GM12878 (cell line): Measurements from ENCODE around the gene PIGX. TPM values are rescaled to one million over a fixed set of nuclear protein-coding genes. Genes with fewer than 3 reads are reported as not detected.

ENCODE experiments used
- ATAC-seq: fragments of 200-7000 bp; cut with Tn5 transposase; 3 replicates; pipeline ENCODE4 v1.9.1; 2020; ENCODE audit warnings: mild to moderate bottlenecking, moderate library complexity
- BruUV-seq: library from RNA; stranded (reverse); fragments of 400-500 nt; replicated peaks from 2 replicates; lab custom pipeline; 2021; lab: Mats Ljungman, UMichigan
- CTCF ChIA-PET: fragments of 300-600 bp; sonication (Branson Sonifier 250); formaldehyde crosslinking; extraction: SDS; loops from one replicate; lab custom pipeline; 2021; ENCODE audit warnings: inconsistent platforms; lab: Yijun Ruan, JAX
- POLR2A ChIA-PET: fragments of 350-600 bp; formaldehyde crosslinking; extraction: SDS; loops from one replicate; lab custom pipeline; 2021; ENCODE audit warnings: inconsistent platforms; lab: Charles Lee
- RAD21 ChIA-PET: fragments of 300-600 bp; sonication (Branson Sonifier 250); formaldehyde crosslinking; loops from one replicate; lab custom pipeline; 2023; ENCODE audit warnings: antibody characterized with exemption; ENCODE audit not compliant: unreplicated experiment; lab: Charles Lee
- SMC1A ChIA-PET: fragments of 300-600 bp; sonication (Branson Sonifier 250); formaldehyde crosslinking; loops from one replicate; lab custom pipeline; 2023; ENCODE audit not compliant: unreplicated experiment, uncharacterized antibody; lab: Charles Lee
- DNase-seq: peaks from one replicate; pipeline ENCODE4 v3.0.0-alpha.2; 2011; ENCODE audit warnings: low read depth, low spot score
- FAIRE-seq: peaks from 3 replicates; lab custom pipeline; 2011; peaks lifted over from hg19 to GRCh38; lab: Jason Lieb, UNC
- H2AFZ ChIP-seq: 2 replicates; pipeline ENCODE4 v1.6.0; 2011; ENCODE audit warnings: low read depth, low read length, control low read depth; ENCODE audit not compliant: control insufficient read depth
- H3K27ac ChIP-seq: 2 replicates; pipeline ENCODE4 v1.5.1; 2011; ENCODE audit warnings: control low read depth; ENCODE audit not compliant: control insufficient read depth, insufficient read depth
- H3K27me3 ChIP-seq, 2 experiments: replicated peaks in 1 of 2; 2 replicates each; pipeline versions ENCODE4 v1.6.0 to v1.6.1; 2011; ENCODE audit warnings: low read length in 1 of 2; ENCODE audit not compliant: control insufficient read depth in 2 of 2, insufficient read depth in 2 of 2
- H3K36me3 ChIP-seq, 2 experiments: 2 replicates each; pipeline ENCODE4 v1.5.1; 2011; ENCODE audit warnings: low read length in 1 of 2; ENCODE audit not compliant: control insufficient read depth in 2 of 2, insufficient read depth in 2 of 2
- H3K4me1 ChIP-seq: 2 replicates; pipeline ENCODE4 v1.6.1; 2011; ENCODE audit warnings: mild to moderate bottlenecking, low read length, moderate library complexity, mixed read lengths; ENCODE audit not compliant: control insufficient read depth, insufficient read depth
- H3K4me2 ChIP-seq: 2 replicates; pipeline ENCODE4 v1.6.0; 2011; ENCODE audit warnings: control low read depth; ENCODE audit not compliant: control insufficient read depth, insufficient read depth
- H3K4me3 ChIP-seq: fragments of 200-600 bp; sonication (generic); 2 replicates; pipeline ENCODE4 v1.5.1; 2016
- H3K79me2 ChIP-seq: 2 replicates; pipeline ENCODE4 v1.6.0; 2011; ENCODE audit warnings: low read length; ENCODE audit not compliant: control insufficient read depth, insufficient read depth
- H3K9ac ChIP-seq: 2 replicates; pipeline ENCODE4 v1.8.0; 2011; ENCODE audit warnings: low read length, control low read depth, mixed read lengths; ENCODE audit not compliant: control insufficient read depth, insufficient read depth
- H3K9me3 ChIP-seq: replicated peaks from 3 replicates; pipeline ENCODE4 v1.5.1; 2011; ENCODE audit warnings: mild to moderate bottlenecking, low read length; ENCODE audit not compliant: control insufficient read depth, insufficient read depth
- H4K20me1 ChIP-seq: 2 replicates; pipeline ENCODE4 v1.6.0; 2011; ENCODE audit not compliant: control insufficient read depth, insufficient read depth
- EP300 ChIP-seq, 2 experiments: fragments of 150-350 bp in 1 of 2; IDR thresholded peaks; 2 replicates each; pipeline ENCODE4 v1.6.1; 2011 to 2012; ENCODE audit warnings: low read depth in 2 of 2, low read length in 2 of 2, borderline replicate concordance in 1 of 2, improper control_type of control experiment in 1 of 2, inconsistent platforms in 1 of 2; ENCODE audit not compliant: control insufficient read depth in 1 of 2
- HDAC2 ChIP-seq: fragments of 200-600 bp; sonication (generic); IDR thresholded peaks from 2 replicates; pipeline ENCODE4 v1.6.1; 2017
- JUND ChIP-seq: IDR thresholded peaks from 2 replicates; pipeline ENCODE4 v1.6.1; 2012; ENCODE audit warnings: low read depth, mild to moderate bottlenecking, low read length, improper control_type of control experiment, moderate library complexity
- MYB ChIP-seq: fragments of 150-350 bp; IDR thresholded peaks from 2 replicates; pipeline ENCODE4 v1.6.1; 2014; ENCODE audit warnings: mild to moderate bottlenecking, low read depth, low read length, borderline replicate concordance
- RCOR1 ChIP-seq: conservative IDR thresholded peaks from 2 replicates; pipeline ENCODE4 v1.6.1; 2012; ENCODE audit warnings: low read depth, low read length, improper control_type of control experiment
- SKIL ChIP-seq: fragments of 450-650 bp; IDR thresholded peaks from 2 replicates; pipeline ENCODE4 v1.6.1; 2017; ENCODE audit warnings: mild to moderate bottlenecking, low read depth, inconsistent platforms; ENCODE audit not compliant: poor library complexity, severe bottlenecking
- SREBF2 ChIP-seq: IDR thresholded peaks from 2 replicates; pipeline ENCODE4 v1.6.1; 2012; ENCODE audit warnings: mild to moderate bottlenecking, low read length
- TCF7 ChIP-seq: IDR thresholded peaks from 2 replicates; pipeline ENCODE4 v1.6.1; 2014; ENCODE audit warnings: antibody characterized with exemption, borderline replicate concordance
- WGBS: methylation state at CpG from one replicate; pipeline ENCODE4 v1.1.6; 2016; ENCODE audit warnings: low lambda C conversion rate; ENCODE audit not compliant: insufficient replicate concordance, insufficient coverage; ENCODE audit errors: missing lambda C conversion rate; 5-methylcytosine and 5-hydroxymethylcytosine counted together
- in situ Hi-C: fragments of 300-500 bp; cut with MboI; formaldehyde crosslinking; loops from 9 replicates; pipeline ENCODE4 v1.14.3; 2018; ENCODE audit warnings: mixed read lengths
- intact Hi-C: fragments of 100-400 bp; cut with micrococcal nuclease; formaldehyde crosslinking; loops from one replicate; pipeline ENCODE4 v1.14.2; 2022; ENCODE audit not compliant: unreplicated experiment
- polyA plus RNA-seq, 11 experiments: library from polyadenylated mRNA; depleted of rRNA in 4 of 11; unstranded in 6 of 11; stranded (reverse) in 5 of 11; fragments of >200 nt; fragmentation: Nextera tagmentation in 4 of 11; fragmentation: Illumina TruSeq in 1 of 11; extraction: Ambion mirVana in 4 of 11; extraction: Trizol in 1 of 11; gene quantifications; 1 replicate in 1 of 11; 2 replicates in 10 of 11; pipeline versions ENCODE4 v1.2.1 to v1.2.3, GENCODE V29; 2011 to 2016; ENCODE audit warnings: inconsistent platforms in 2 of 11, missing spikeins in 2 of 11, low read depth in 1 of 11
- total RNA-seq, 4 experiments: library from RNA; depleted of rRNA in 3 of 4; stranded (reverse); fragments of >200 nt in 3 of 4; fragmentation: Illumina TruSeq in 1 of 4; extraction: Trizol in 1 of 4; gene quantifications; 2 replicates each; pipeline versions ENCODE4 v1.2.1 to v1.2.3, GENCODE V29; 2013 to 2021
- TF ChIP-seq, protein P1 (sequence below): fragments of 450-650 bp; formaldehyde crosslinking; IDR thresholded peaks from 2 replicates; pipeline ENCODE4 v1.5.0; 2022; ENCODE audit warnings: mild to moderate bottlenecking, missing genetic modification characterization
- TF ChIP-seq, protein P2 (sequence below): IDR thresholded peaks from 2 replicates; pipeline ENCODE4 v1.6.1; 2012; ENCODE audit warnings: improper control_type of control experiment, low read depth, low read length; ENCODE audit not compliant: insufficient replicate concordance

PIGX gene
- total and polyA plus RNA-seq, 10 of the 15 experiments (the other 5 are each of a cell fraction or from before 2014, with no cell fraction given) = 3.8 to 40.0 (median 22.3) TPM

DNA sequence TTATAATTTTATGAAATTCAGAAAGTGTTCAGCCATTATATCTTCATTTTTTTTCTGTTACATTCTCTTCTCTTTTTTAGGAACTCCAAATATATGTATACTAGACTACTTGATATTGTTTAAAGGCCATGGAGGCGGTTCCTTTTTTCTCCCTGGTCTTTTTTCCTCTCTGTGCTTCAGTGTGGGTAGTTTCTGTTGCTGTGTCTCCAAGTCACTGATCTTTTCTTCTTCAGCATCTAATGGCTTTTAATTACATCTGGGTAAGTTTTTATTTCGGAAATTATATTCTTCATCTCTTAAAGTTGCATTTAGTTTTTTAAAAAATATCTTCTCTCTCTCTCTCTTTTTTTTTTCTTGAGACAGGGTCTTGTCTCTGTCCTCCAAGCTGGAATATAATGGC lies 8.9 kb downstream of the PIGX start:
- SMC1A ChIA-PET = no interaction called here
- no peak overlapping the region for H3K4me2 ChIP-seq
- RAD21 ChIA-PET = no interaction called here
- in situ Hi-C loops (no loop called here), intact Hi-C loops (no loop called here)
- no peak for DNase-seq
- no peaks in the 10 kb centered on the region for H4K20me1 ChIP-seq
- CTCF ChIA-PET = no interaction called here
- BruUV-seq = no TSS peak
- H3K27ac ChIP-seq = no peak overlapping the region
- H3K36me3 ChIP-seq = peaks cover 0 to 6% of the 10 kb centered on the region in 2 experiments; a peak in 1 of 4 replicates
- H3K79me2 ChIP-seq = no peaks in the 10 kb centered on the region
- no peaks in the 10 kb centered on the region for H3K4me1 ChIP-seq
- H3K27me3 ChIP-seq = no peaks in the 10 kb centered on the region
- H2AFZ ChIP-seq = no peak overlapping the region
- TF ChIP-seq EP300 (IDR thresholded peaks at IDR 0.05; ENCODE audit: borderline replicate concordance in 1 of 2, control insufficient read depth in 1 of 2, low read depth in 2 of 2, low read length in 2 of 2) (no peak), HDAC2 (no peak), SKIL (no peak), RCOR1 (no peak), MYB (no peak), JUND (no peak), SREBF2 (no peak), TCF7 (no peak)
- TF ChIP-seq, protein P1, sequence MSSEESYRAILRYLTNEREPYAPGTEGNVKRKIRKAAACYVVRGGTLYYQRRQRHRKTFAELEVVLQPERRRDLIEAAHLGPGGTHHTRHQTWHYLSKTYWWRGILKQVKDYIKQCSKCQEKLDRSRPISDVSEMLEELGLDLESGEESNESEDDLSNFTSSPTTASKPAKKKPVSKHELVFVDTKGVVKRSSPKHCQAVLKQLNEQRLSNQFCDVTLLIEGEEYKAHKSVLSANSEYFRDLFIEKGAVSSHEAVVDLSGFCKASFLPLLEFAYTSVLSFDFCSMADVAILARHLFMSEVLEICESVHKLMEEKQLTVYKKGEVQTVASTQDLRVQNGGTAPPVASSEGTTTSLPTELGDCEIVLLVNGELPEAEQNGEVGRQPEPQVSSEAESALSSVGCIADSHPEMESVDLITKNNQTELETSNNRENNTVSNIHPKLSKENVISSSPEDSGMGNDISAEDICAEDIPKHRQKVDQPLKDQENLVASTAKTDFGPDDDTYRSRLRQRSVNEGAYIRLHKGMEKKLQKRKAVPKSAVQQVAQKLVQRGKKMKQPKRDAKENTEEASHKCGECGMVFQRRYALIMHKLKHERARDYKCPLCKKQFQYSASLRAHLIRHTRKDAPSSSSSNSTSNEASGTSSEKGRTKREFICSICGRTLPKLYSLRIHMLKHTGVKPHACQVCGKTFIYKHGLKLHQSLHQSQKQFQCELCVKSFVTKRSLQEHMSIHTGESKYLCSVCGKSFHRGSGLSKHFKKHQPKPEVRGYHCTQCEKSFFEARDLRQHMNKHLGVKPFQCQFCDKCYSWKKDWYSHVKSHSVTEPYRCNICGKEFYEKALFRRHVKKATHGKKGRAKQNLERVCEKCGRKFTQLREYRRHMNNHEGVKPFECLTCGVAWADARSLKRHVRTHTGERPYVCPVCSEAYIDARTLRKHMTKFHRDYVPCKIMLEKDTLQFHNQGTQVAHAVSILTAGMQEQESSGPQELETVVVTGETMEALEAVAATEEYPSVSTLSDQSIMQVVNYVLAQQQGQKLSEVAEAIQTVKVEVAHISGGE (CRISPR knock-in tag) = no peak
- TF ChIP-seq, protein P2, sequence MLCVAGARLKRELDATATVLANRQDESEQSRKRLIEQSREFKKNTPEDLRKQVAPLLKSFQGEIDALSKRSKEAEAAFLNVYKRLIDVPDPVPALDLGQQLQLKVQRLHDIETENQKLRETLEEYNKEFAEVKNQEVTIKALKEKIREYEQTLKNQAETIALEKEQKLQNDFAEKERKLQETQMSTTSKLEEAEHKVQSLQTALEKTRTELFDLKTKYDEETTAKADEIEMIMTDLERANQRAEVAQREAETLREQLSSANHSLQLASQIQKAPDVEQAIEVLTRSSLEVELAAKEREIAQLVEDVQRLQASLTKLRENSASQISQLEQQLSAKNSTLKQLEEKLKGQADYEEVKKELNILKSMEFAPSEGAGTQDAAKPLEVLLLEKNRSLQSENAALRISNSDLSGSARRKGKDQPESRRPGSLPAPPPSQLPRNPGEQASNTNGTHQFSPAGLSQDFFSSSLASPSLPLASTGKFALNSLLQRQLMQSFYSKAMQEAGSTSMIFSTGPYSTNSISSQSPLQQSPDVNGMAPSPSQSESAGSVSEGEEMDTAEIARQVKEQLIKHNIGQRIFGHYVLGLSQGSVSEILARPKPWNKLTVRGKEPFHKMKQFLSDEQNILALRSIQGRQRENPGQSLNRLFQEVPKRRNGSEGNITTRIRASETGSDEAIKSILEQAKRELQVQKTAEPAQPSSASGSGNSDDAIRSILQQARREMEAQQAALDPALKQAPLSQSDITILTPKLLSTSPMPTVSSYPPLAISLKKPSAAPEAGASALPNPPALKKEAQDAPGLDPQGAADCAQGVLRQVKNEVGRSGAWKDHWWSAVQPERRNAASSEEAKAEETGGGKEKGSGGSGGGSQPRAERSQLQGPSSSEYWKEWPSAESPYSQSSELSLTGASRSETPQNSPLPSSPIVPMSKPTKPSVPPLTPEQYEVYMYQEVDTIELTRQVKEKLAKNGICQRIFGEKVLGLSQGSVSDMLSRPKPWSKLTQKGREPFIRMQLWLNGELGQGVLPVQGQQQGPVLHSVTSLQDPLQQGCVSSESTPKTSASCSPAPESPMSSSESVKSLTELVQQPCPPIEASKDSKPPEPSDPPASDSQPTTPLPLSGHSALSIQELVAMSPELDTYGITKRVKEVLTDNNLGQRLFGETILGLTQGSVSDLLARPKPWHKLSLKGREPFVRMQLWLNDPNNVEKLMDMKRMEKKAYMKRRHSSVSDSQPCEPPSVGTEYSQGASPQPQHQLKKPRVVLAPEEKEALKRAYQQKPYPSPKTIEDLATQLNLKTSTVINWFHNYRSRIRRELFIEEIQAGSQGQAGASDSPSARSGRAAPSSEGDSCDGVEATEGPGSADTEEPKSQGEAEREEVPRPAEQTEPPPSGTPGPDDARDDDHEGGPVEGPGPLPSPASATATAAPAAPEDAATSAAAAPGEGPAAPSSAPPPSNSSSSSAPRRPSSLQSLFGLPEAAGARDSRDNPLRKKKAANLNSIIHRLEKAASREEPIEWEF = no peak
- POLR2A ChIA-PET = no interaction called here
- WGBS = 72% methylated on average over 2 of the region's 2 CpGs
- H3K9ac ChIP-seq = no peak overlapping the region
- ATAC-seq = no peak
- H3K4me3 ChIP-seq = no peak overlapping the region
- H3K9me3 ChIP-seq = peaks cover 7% of the 10 kb centered on the region; the same call in 2 of the 3 replicates
- FAIRE-seq = no peak
